ENCODE data around the gene AHNAK2. TPM values are rescaled to one million over a fixed set of nuclear protein-coding genes. Genes with fewer than 3 reads are reported as not detected.
A peak's percentile ranks its signal among the peaks of the same experiment; 100 is the strongest.

AHNAK2 gene
- total and polyA plus RNA-seq, 5 experiments from 2014 or later: not detected

- ATAC-seq: no peak
- H3K36me3 Mint-ChIP-seq: peaks cover 0 to 33% (median 4%) of the 10 kb centered on the region in 3 donors
- POLR2A ChIA-PET: no interaction called here
- H3K27me3 Mint-ChIP-seq: no peaks in the 10 kb centered on the region
- DNase-seq: no peak
- H3K4me1 Mint-ChIP-seq: peaks cover 0 to 6% (median 3%) of the 10 kb centered on the region in 4 donors
- H3K27ac Mint-ChIP-seq: peak overlapping the region in 2 of 10 donors; percentile 24 to 65
- no peaks in the 10 kb centered on the region for H3K9me3 Mint-ChIP-seq
- H3K4me3 Mint-ChIP-seq: no peak overlapping the region
These were observed 29.6 kb upstream of the AHNAK2 start for GRCh38 chr14:105007593-105008264.

- DNase-seq (no peak), ATAC-seq (no peak)
- Mint-ChIP-seq H3K4me3 (no peak overlapping the region), H3K9me3 (no peaks in the 10 kb centered on the region), H3K36me3 (peaks cover 0 to 33% (median 4%) of the 10 kb centered on the region in 3 donors), H3K27ac (peak overlapping the region in 2 of 10 donors; percentile 24 to 74), H3K4me1 (peaks cover 0 to under 1% (median 0%) of the 10 kb centered on the region in 4 donors), H3K27me3 (no peaks in the 10 kb centered on the region)
- POLR2A ChIA-PET: no interaction called here
These were observed 28.8 kb upstream of the AHNAK2 start for GRCh38 chr14:105006831-105007592.

- Mint-ChIP-seq H3K27ac (peak overlapping the region in 2 of 10 donors; percentile 62 to 74), H3K9me3 (no peaks in the 10 kb centered on the region), H3K4me3 (no peak overlapping the region), H3K4me1 (no peaks in the 10 kb centered on the region), H3K27me3 (no peaks in the 10 kb centered on the region), H3K36me3 (peaks cover 0 to 25% (median 4%) of the 10 kb centered on the region in 3 donors)
- ATAC-seq (no peak), DNase-seq (no peak)
- POLR2A ChIA-PET: no interaction called here
These were observed 28.0 kb upstream of the AHNAK2 start for GRCh38 chr14:105005929-105006830.

- POLR2A ChIA-PET: no interaction called here
- Mint-ChIP-seq H3K4me3 (no peak overlapping the region), H3K36me3 (peaks cover 0 to 19% (median 4%) of the 10 kb centered on the region in 3 donors), H3K4me1 (no peaks in the 10 kb centered on the region), H3K27ac (no peak overlapping the region), H3K9me3 (no peaks in the 10 kb centered on the region), H3K27me3 (no peaks in the 10 kb centered on the region)
- DNase-seq (no peak), ATAC-seq (no peak)
These were observed 27.3 kb upstream of the AHNAK2 start for GRCh38 chr14:105005329-105005928.

- POLR2A ChIA-PET: no interaction called here
- Mint-ChIP-seq H3K4me3 (no peak overlapping the region), H3K27me3 (no peaks in the 10 kb centered on the region), H3K4me1 (no peaks in the 10 kb centered on the region), H3K36me3 (no peaks in the 10 kb centered on the region), H3K9me3 (no peaks in the 10 kb centered on the region), H3K27ac (no peak overlapping the region)
- no peak for DNase-seq
- ATAC-seq: no peak
These were observed 21.2 kb upstream of the AHNAK2 start for GRCh38 chr14:104999361-104999760.

GRCh38 chr14:104998801-104999200 is 20.6 kb upstream of the AHNAK2 start:
- H3K27me3 Mint-ChIP-seq: no peaks in the 10 kb centered on the region
- no peak overlapping the region for H3K27ac Mint-ChIP-seq
- H3K4me1 Mint-ChIP-seq: no peaks in the 10 kb centered on the region
- H3K9me3 Mint-ChIP-seq: no peaks in the 10 kb centered on the region
- no peaks in the 10 kb centered on the region for H3K36me3 Mint-ChIP-seq
- POLR2A ChIA-PET: no interaction called here
- no peak for ATAC-seq
- H3K4me3 Mint-ChIP-seq: no peak overlapping the region
- no peak for DNase-seq

GRCh38 chr14:104996483-104996882 is 18.3 kb upstream of the AHNAK2 start:
- no peaks in the 10 kb centered on the region for H3K36me3 Mint-ChIP-seq
- POLR2A ChIA-PET: no interaction called here
- no peaks in the 10 kb centered on the region for H3K27me3 Mint-ChIP-seq
- H3K27ac Mint-ChIP-seq: no peak overlapping the region
- no peak for ATAC-seq
- no peak for DNase-seq
- no peaks in the 10 kb centered on the region for H3K9me3 Mint-ChIP-seq
- no peak overlapping the region for H3K4me3 Mint-ChIP-seq
- peaks cover 0 to 3% (median 0%) of the 10 kb centered on the region in 4 donors for H3K4me1 Mint-ChIP-seq

- POLR2A ChIA-PET: no interaction called here
- Mint-ChIP-seq H3K27ac (no peak overlapping the region), H3K27me3 (no peaks in the 10 kb centered on the region), H3K4me1 (peaks cover 0 to 3% (median 0%) of the 10 kb centered on the region in 4 donors), H3K36me3 (no peaks in the 10 kb centered on the region), H3K9me3 (no peaks in the 10 kb centered on the region), H3K4me3 (no peak overlapping the region)
- no peak for DNase-seq
- ATAC-seq: no peak
These were observed 17.9 kb upstream of the AHNAK2 start for GRCh38 chr14:104996032-104996431.

GRCh38 chr14:104994978-104995377 is 16.8 kb upstream of the AHNAK2 start:
- H3K4me3 Mint-ChIP-seq: no peak overlapping the region
- no peaks in the 10 kb centered on the region for H3K9me3 Mint-ChIP-seq
- H3K4me1 Mint-ChIP-seq: peaks cover 0 to 3% (median 0%) of the 10 kb centered on the region in 4 donors
- no peak for DNase-seq
- POLR2A ChIA-PET: no interaction called here
- no peaks in the 10 kb centered on the region for H3K27me3 Mint-ChIP-seq
- ATAC-seq: no peak
- no peaks in the 10 kb centered on the region for H3K36me3 Mint-ChIP-seq
- H3K27ac Mint-ChIP-seq: peak overlapping the region in 2 of 10 donors; percentile 31 to 76

- Mint-ChIP-seq H3K4me3 (no peak overlapping the region), H3K36me3 (no peaks in the 10 kb centered on the region), H3K27ac (peak overlapping the region in 2 of 10 donors; percentile 49 to 50), H3K27me3 (no peaks in the 10 kb centered on the region), H3K9me3 (no peaks in the 10 kb centered on the region), H3K4me1 (peaks cover 0 to 3% (median 0%) of the 10 kb centered on the region in 4 donors)
- ATAC-seq (no peak), DNase-seq (no peak)
- POLR2A ChIA-PET: interaction anchor here (1.1 kb wide), 1 partner anchor 27 kb away, joined by 3 read pairs; the partner anchor contains the start of gene CDCA4
These were observed 15.8 kb upstream of the AHNAK2 start for GRCh38 chr14:104993808-104994591.

GRCh38 chr14:104993306-104993705 is 15.1 kb upstream of the AHNAK2 start:
- Mint-ChIP-seq H3K27ac (peak overlapping the region in 2 of 10 donors; percentile 49), H3K27me3 (no peaks in the 10 kb centered on the region), H3K9me3 (no peaks in the 10 kb centered on the region), H3K36me3 (no peaks in the 10 kb centered on the region), H3K4me3 (no peak overlapping the region), H3K4me1 (peaks cover 0 to 3% (median 0%) of the 10 kb centered on the region in 4 donors)
- ATAC-seq (no peak), DNase-seq (no peak)
- POLR2A ChIA-PET: interaction anchor here (1.1 kb wide), 1 partner anchor 27 kb away, joined by 3 read pairs; the partner anchor contains the start of gene CDCA4

- no peaks in the 10 kb centered on the region for H3K27me3 Mint-ChIP-seq
- peak overlapping the region in 2 of 10 donors; percentile 49 to 60 for H3K27ac Mint-ChIP-seq
- peaks cover 0 to 3% (median 0%) of the 10 kb centered on the region in 4 donors for H3K4me1 Mint-ChIP-seq
- ATAC-seq (no peak), DNase-seq (no peak)
- POLR2A ChIA-PET: no interaction called here
- H3K9me3 Mint-ChIP-seq: no peaks in the 10 kb centered on the region
- no peak overlapping the region for H3K4me3 Mint-ChIP-seq
- H3K36me3 Mint-ChIP-seq: no peaks in the 10 kb centered on the region
These were observed 14.3 kb upstream of the AHNAK2 start for GRCh38 chr14:104992501-104992900.

Measured in naive thymus-derived CD8-positive, alpha-beta T cell (primary cell).